ENCODE results near the gene GRIN2A. TPM values are rescaled to one million over a fixed set of nuclear protein-coding genes. Genes with fewer than 3 reads are reported as not detected.

Gene GRIN2A
- total RNA-seq, 4 donors from 2014 or later, result 0.25 to 26.1 (median 13.5) TPM

- Histone ChIP-seq H3K36me3 (no peaks in the 10 kb centered on the region), H3K4me3 (no peak overlapping the region), H3K9me3 (no peaks in the 10 kb centered on the region), H3K4me1 (peaks cover 7 to 51% (median 11%) of the 10 kb centered on the region in 3 donors), H3K27me3 (no peaks in the 10 kb centered on the region), H3K27ac (peak overlapping the region in 2 of 4 donors; percentile 59 to 75)
- WGBS, 2 donors (ENCODE audit: low coverage in 1 of 2), result 65 to 80% methylated on average over 4 of the region's 4 CpGs
- TF ChIP-seq POLR2A (IDR thresholded peaks at IDR 0.05) (no peak), CTCF (IDR thresholded peaks at IDR 0.05) (no peak), EP300 (IDR thresholded peaks at IDR 0.05) (no peak), POLR2AphosphoS5 (IDR thresholded peaks at IDR 0.05) (no peak)
- no peak for ATAC-seq
Observed at GRCh38 chr16:10120953-10121352, 61.3 kb downstream of the GRIN2A start.

DNA sequence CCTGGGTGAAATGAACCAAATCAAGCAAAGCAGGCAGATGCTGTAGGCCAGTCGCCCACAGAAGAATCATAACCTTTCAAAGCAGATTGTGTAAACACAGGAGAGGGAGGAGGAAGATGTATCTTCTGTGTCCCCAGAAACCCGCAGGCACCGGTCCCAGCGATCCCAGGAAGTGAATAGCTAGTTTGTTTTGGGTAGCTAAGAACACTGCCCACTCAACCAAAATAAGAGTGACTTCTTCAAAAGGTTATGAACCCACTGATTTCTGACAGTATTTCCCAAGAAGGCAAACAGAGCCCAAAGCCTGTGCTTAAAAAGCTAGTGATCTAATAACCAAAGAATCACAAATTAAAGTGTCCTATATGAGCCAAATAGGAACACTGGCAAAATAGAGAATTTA lies 67.8 kb downstream of the GRIN2A start:
- no peaks in the 10 kb centered on the region for H3K9me3 ChIP-seq
- H3K27me3 ChIP-seq, result no peaks in the 10 kb centered on the region
- no peak overlapping the region for H3K4me3 ChIP-seq
- ATAC-seq, result no peak
- 10 to 30% methylated on average over 2 to 3 of the region's 4 CpGs for WGBS, 2 donors (ENCODE audit: low coverage in 1 of 2)
- H3K27ac ChIP-seq, result peak overlapping the region; percentile 24 to 72 (median 46)
- TF ChIP-seq CTCF (IDR thresholded peaks at IDR 0.05) (no peak), POLR2AphosphoS5 (IDR thresholded peaks at IDR 0.05) (peak; percentile 86), EP300 (IDR thresholded peaks at IDR 0.05) (no peak), POLR2A (IDR thresholded peaks at IDR 0.05) (no peak)
- H3K4me1 ChIP-seq, result peaks cover 2 to 28% (median 6%) of the 10 kb centered on the region in 3 donors
- H3K36me3 ChIP-seq, result no peaks in the 10 kb centered on the region

DNA sequence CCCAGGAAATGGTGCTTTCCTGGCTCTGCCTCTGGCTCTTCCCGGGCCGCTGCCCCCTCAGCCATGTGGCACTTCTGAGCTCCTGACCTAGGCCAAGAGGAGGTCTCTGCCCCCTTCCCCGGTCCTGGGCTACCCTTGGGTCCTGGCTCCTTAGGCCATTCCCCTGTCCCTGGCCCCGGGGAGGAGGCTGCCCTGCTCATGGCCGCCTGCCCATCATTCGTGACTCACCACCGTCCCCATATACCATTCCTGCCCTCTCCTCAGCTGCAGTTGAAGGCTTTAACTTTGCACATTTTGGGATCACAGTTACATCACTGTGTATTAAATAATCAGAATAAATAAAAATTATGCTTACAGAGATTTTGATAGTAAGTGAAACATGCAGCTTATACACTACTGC lies 69.0 kb downstream of the GRIN2A start:
- no peak for ATAC-seq
- Histone ChIP-seq H3K9me3 (no peaks in the 10 kb centered on the region), H3K4me1 (peaks cover 2 to 28% (median 6%) of the 10 kb centered on the region in 3 donors), H3K27me3 (no peaks in the 10 kb centered on the region), H3K36me3 (no peaks in the 10 kb centered on the region), H3K27ac (peak overlapping the region in 1 of 4 donors; percentile 13), H3K4me3 (no peak overlapping the region)
- TF ChIP-seq CTCF (IDR thresholded peaks at IDR 0.05), result no peak
- TF ChIP-seq POLR2A (IDR thresholded peaks at IDR 0.05), result no peak
- TF ChIP-seq POLR2AphosphoS5 (IDR thresholded peaks at IDR 0.05), result no peak
- no peak for TF ChIP-seq EP300 (IDR thresholded peaks at IDR 0.05)
- WGBS, 2 donors (ENCODE audit: low coverage in 1 of 2), result 36% methylated on average over 5 of the region's 7 CpGs; no CpG with 5 or more reads in 1 of the 2 donors

- ATAC-seq, result no peak
- 80% methylated on average over 1 of the region's 5 CpGs; no CpG with 5 or more reads in 1 of the 2 donors for WGBS, 2 donors (ENCODE audit: low coverage in 1 of 2)
- H3K27ac ChIP-seq, result no peak overlapping the region
Observed at GRCh38 chr16:10112021-10112420, 70.2 kb downstream of the GRIN2A start.

More at GRCh38 chr16:10112021-10112420, 70.2 kb downstream of the GRIN2A start:
- Histone ChIP-seq H3K4me3 (no peak overlapping the region), H3K27me3 (no peaks in the 10 kb centered on the region), H3K36me3 (no peaks in the 10 kb centered on the region), H3K9me3 (no peaks in the 10 kb centered on the region), H3K4me1 (peaks cover 2 to 33% (median 6%) of the 10 kb centered on the region in 3 donors)
- no peak for TF ChIP-seq POLR2A (IDR thresholded peaks at IDR 0.05)
- no peak for TF ChIP-seq CTCF (IDR thresholded peaks at IDR 0.05)
- no peak for TF ChIP-seq EP300 (IDR thresholded peaks at IDR 0.05)
- TF ChIP-seq POLR2AphosphoS5 (IDR thresholded peaks at IDR 0.05), result no peak

Measured in gastroesophageal sphincter (tissue), 4 donors.